NCI-H345 treated with DMSO at 0.1 percent for 48 hours (cell line): ENCODE results near the gene FYN.

Experiments used
- DNase-seq: peaks from one replicate; lab custom pipeline; 2025; ENCODE audit not compliant: unreplicated experiment; lab: John Stamatoyannopoulos, UW

The FYN gene

DNA sequence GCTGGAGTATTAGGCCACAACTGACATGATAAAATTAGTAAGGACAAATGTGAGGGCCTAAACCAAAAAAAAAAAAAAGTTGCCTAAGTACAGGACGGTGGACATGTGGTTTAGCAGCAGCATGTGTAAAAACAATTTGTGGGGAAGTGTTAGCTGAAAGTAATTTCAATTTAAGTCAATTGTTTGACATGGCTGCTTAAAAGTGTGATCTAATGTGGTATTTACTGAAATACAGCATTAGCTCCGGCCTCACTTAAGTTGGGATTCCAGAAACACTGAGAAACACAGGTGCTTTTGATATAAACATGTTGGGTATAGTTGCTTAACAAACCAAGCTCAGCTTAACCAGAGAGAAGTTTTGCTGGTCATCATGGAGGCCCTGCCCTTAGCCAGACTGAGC is 119.7 kb downstream of the FYN start:
- DNase-seq = no peak

DNA sequence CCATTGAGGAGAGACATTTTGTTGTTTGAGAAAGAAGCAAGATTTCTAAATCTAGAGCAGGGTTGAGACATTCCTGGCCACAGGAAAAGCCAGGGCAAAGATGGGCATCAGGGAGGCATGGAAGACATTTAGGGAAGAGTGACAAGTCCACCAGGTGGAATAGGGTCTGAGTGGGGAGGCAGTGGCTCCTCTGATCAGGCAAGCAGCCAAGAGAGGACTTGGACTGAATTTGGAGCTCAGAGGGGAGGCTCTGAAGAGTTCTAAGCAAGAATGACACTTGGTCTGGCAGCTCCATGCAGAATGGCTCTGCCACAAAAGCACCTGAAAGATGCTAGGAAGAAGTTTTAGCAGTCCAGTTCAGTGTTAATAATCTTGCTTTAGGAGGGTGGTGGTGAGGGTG is 120.8 kb downstream of the FYN start:
- no peak for DNase-seq

DNA sequence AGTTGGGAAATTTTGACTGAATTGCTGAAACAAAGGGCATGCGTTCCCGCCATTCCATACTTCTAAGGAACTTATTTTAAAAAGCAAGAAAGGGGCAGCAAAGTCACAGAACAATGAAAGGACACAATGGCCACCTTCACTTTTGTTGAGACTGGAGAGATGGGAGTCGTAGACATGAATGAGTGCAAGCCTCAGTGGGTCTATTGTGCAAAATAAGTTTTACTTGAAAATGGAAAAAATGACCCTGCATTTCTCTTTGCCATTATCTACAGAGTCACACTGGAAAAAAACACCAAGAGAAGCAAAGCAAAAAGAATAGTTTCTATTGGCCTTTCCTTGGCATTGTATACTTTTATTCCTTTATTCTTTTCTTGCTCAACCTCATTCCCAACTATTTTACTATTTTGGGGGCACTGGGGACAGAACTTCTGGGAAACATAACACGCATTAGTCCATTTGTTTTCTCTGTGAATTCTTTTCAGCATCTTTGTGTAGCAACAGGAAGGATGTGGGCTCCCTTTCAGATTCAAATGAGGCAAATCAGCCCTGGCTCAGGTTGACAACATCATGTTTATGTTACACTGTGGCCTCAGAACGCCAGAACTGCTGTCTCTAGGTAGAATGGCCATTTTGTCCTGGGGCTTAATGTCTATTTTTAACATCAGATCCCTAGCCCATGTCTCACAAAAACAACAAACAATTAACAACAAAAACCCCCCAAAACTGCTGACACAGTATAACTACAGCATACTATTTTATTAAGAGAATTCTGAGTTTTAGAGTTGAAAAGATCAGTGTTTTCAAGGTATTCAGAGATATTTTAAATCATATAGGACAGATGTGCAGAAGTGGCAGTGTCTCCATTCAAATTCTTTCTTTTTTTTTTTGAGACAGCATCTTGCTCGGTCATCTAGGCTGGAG is 122.2 kb downstream of the FYN start:
- no peak for DNase-seq

DNA sequence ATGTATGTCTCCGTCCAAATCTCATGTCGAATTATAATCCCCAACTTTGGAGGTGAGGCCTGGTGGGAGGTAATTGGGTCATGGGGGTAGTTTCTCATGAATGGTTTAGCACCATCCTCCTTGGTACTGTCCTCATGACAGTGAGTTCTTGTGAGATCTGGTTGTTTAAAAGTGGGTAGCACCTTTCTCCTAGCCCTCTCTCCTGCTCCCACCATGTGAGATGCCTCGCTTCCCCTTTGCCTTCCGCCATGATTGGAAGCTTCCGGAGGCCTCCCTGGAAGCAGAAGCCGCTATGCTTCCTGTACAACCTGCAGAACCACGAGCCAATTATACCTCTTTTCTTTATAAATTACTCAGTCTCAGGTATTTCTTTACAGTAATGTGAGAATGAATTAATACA is 123.1 kb downstream of the FYN start:
- DNase-seq = no peak

DNA sequence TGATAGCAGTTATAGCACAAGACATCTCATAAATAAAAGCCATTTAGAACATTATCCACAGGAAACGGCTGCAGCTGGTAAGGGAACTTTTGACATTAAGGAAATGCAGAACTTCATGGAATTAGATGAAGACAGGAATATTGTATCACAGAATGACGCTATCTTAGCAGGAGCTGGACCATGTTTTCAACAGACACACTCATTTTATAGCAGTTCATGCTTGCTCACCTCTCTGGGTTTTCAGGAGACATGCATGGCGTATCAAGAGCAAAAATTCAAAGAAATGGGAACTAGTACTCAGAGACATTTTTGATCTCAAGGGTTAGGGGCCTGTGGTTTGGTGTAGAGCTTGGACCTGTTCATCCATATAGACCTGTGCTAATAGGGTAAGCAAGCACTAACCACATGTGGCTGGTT is 125.0 kb downstream of the FYN start:
- no peak for DNase-seq

DNA sequence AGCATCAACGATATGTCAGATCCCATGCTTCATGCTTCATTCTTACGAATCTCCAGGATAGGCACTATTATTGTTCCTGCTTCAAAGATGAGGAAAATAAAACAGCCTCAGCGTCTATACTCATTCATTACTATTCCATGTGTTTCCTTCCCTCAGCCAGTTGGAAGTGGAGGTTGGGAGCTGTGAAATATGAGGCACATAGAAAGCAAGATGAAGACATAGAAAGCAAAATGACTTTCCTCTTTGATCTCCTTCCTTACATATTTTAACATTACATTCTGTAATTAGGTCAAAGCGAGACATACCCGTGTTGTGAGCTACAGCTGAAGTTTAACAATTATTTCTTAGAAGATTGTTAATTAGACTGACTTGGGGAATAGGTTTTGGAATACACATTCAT is 125.4 kb downstream of the FYN start:
- DNase-seq = no peak

DNA sequence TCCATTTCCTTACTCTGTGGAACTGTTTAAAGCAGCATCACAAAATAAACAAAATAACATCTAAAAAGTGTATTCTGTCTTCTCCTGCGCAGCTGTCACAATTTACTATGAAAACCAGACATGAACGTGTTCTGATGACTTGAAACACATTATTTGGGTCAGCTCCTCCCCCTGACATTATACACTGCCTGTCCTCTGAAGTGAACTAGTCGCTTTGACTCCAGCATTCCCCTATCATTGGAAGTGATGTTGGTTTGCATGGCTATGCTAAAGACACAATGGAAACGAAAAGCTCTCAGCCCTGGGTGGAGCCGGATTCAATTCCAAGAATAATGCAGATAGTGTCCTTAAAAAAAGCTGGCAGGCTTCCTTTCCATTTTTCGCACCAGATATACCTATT is 125.9 kb downstream of the FYN start:
- DNase-seq = no peak

DNA sequence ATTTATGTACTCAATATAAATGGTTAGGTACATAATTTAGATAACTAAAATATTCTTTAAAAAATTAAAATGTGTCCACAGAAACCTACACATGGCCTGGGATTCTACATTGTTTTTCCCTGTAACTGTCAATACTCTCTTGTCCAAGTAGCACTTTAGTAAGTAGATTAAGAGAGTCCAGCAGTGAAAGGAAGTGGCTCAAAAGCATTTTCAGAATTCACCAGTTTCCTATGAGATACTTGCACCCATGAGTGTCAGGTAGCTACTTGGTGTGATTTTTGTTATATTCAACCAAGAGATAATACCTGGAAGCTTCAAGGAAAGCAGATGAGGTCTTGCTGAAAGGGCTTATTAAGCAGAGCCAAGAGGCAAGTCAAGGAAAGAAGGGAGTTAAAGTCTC is 126.3 kb downstream of the FYN start:
- no peak for DNase-seq

DNA sequence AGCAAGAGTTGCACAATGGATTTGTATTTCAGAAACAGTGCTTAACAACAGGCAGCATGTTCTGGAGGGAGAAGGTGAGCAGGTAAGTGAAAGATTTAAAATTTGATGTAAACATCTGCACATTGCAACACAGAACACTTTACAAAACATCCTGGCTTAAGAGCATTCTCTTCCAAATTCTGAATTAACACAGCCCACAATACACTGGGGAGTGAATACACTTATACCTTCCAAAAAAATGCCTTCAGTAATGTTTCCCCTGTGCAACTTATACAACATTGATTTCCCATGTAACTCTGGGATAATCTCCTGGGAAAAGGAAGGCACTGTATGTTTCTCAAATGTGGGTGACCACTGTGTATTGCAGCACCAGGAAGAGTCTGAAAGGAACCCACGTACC is 127.6 kb downstream of the FYN start:
- DNase-seq = no peak

DNA sequence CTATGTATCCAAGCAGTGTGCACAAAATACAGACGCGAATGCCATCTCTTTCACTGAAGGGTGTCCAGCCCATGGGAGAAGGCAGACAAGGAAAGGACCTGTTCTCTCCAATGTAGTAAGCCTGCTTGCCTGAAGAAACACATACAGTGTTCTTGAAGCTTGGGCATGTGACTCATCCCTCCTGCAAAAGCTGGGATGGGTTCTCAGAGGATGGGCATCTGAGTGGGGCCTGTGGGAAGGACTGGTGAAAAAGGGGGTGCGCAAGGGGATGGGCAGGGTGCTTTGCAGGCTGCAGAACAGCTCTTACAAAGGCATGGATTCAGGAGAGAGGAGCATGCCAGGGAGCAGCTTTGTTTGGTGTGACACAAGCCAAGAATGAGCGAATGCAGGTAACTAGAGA is 128.1 kb downstream of the FYN start:
- DNase-seq = no peak

DNA sequence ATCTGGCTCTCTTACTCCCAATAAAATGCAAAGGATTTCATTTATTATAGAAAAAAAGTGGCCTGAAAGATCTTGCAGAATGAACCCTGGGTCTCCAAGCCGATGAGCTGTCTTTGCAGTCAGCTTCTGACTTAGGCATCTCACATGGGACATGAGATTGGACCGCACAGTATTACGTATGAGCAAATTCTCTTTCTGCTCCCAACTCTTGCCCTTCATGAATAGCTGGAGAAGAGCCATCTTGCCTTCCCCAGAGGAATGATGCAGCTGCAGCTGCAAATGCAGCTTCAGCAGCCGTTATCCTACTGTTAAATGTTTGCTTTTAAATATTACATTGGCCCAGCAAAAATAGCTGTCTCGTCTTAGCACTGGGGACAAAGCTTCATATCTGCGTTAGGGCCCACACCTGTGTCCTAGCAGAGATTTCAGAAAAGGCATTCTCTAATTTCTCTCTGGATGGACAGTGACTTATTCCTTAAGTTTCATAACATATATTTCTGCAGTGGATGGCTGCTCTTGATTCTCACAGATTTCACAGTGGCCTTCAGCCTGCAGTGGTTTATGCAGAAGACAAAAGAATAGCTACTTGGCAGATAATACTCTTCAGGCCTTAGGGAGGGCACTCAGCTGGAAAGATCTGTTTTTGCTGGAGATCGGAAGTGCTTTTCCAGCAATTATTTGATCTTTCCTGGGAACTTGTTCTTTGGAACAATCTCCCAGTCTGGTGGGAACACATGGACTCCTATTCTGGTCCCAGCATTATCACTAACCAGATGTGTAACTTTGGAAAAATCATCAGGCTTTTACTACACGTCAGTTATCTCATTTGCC is 129.2 kb downstream of the FYN start:
- DNase-seq = no peak

DNA sequence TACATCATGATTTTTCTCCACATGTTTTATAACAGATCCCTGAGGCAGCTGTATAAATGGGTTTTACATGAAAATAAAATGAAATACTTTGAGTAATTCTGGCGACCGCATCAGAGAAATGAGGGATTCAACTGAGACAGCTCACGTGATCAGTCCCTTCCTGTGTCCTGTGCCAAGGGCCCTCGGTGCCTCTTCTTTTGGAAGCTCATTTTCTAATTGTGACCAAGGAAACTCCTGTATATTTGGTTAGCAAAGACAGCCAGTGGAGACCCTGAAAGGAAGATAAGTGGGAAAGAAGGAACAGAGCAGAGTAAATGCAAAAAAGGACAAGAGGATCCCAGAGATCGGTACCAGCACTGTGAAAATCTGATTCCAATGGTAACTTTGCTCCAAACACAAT is 129.9 kb downstream of the FYN start:
- no peak for DNase-seq

DNA sequence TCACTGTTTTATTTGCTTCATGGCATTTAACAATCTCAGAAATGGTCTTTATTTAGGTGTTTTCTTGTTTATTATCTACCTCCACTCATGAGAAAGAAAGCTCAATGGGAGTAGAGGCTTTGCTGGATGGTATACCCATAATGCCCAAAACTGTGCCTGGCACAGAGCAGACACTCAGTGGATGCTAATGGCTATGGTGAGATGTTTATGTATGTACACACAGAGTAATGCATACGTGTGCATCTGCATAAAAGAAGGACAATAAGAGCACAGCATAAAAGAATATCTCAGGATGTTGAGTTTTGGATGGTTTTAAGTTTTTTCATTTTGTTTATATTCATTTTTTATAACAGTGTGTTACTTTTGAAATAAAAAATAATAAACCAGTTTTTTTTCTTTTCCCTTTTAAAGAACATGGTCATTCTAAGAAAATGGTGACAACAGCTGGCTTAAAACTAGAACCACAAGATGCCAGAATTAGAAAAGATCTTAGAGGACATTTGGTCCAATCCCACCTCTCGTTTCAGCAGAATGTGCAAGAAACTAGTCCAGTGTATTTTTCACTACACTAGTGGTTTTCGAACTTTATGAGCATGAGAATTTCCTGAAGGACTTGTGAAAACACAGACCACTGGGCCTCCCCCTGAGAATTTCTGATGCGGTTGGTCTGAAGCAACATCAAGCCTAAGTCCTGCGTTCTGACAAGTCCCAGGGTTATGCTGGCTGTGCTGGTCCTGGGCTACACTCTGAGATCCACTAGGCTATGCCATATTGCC is 131.9 kb downstream of the FYN start:
- DNase-seq = no peak

DNA sequence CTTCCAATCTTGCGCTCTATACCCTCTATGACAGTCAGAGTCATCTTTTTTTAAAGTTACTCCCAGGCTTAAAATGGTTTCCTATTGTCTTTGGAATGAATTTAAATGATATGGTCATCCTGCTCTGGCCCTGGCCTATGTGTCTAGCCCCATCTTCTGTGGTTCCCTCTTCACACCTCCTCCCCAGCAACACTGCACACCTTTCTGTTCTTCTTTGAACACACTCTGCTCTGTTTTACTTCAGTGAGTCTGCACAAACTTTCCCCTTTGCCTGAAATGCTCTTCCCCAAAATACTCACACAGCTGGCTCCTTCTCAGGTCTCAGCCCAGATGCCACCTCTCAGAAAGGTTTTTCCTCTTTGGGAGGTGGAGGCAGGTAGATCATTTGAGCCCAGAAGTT is 132.7 kb downstream of the FYN start:
- DNase-seq = no peak

DNA sequence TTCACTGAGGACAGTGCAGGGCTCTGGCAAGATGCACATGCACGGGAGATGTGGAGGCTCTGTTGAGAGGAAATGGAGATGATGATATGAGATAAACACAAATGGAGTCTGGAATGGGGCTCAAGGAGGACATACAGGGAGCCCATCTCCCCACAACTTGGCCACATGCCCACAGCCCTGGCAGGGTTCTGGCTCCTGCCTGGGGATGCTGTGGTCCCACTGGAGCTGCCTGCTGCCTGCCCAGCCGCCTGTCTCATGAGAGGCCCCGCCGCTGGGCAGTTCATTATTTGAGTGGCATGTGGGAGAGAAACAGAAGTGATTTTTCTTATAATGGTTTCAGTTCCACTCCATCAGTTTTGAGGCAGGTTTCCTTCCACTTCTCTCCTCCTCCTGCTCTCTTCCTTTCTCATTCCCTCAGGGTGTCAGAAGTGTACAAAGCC is 134.0 kb downstream of the FYN start:
- DNase-seq = no peak

DNA sequence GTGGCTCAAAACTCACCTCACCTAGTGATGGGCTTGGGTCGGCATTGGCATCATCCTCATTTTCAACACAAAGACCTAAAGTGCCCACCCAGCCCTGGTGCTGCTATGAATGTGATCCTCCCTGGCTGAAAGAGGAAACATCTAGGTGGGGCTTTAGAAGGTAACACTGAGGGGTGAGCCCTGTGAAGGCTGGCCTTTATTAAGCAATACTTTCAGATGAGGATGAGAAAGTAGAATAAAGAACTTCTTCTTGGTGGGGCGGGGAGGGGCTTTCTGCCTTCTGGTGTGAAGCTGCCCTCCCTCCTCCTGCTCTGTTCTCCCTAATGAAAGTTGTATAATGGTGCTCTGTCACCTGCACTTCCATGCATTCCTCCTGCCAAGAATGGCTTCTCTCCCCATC is 134.6 kb downstream of the FYN start:
- no peak for DNase-seq

DNA sequence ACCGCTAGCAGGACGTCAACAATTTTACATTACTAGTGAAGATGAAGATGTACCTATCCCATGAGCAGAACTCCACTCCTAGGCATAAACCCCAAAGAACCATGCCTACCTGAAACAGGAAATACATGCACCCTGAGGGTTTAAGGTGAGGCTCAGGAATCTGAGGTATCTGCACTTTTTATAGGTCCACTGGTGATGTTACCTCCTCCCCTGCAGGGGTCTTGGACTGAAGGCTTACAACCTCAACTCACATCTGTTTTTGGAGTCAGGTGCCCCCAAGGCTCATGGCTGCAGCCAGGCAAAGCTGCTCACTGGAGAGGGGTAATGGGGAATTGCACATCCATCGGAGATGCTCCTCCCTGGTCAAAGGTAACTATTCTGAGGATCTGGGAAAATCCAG is 135.1 kb downstream of the FYN start:
- DNase-seq = no peak

DNA sequence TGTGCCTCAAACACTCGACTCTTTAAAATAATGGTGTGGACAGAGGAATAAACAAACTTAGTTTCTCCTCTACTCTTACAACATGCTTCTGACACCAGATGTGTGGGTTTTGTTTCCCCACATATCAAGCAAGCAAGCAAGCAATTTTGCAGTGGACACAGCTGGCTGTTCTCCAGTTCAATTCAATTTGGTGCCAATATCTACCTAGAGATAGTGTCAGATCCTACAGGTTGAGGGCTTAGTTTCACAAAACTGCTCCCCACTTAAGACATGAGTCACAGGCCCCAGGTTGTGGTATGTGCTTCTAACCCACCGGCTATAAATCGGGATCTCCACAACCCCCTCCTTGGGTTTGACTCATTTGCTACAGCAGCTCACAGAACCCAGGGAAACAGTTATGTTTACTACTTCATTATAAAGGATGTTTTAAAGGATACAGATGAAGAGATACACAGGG is 136.2 kb downstream of the FYN start:
- DNase-seq = no peak

DNA sequence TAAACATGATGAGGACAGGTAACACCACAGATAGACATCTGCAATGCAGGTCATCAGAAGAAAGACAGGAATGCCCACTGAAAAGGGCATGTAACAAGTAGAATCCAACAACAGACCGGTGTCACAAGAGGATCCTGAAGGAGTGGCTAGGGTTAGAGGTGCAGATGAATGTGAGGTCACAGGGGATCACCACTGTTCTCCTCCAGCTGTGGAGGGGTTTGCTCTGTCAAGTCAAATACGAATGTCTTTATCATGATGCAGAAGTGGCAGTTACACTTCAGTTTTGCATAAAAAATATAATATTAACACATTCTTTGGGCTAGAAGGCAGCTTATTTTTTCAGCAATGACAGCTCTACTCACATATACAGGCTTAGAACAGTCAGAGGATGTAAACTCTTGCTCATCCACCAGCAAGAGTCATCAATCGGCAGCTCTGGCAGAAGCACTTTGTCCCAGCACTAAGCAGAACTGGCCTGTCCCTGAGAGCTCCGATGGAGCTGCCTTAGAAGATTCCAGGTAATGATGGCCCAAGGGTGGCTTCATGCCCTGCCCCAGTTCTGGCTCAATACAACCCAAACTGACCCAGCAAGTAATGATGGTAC is 137.1 kb downstream of the FYN start:
- no peak for DNase-seq

DNA sequence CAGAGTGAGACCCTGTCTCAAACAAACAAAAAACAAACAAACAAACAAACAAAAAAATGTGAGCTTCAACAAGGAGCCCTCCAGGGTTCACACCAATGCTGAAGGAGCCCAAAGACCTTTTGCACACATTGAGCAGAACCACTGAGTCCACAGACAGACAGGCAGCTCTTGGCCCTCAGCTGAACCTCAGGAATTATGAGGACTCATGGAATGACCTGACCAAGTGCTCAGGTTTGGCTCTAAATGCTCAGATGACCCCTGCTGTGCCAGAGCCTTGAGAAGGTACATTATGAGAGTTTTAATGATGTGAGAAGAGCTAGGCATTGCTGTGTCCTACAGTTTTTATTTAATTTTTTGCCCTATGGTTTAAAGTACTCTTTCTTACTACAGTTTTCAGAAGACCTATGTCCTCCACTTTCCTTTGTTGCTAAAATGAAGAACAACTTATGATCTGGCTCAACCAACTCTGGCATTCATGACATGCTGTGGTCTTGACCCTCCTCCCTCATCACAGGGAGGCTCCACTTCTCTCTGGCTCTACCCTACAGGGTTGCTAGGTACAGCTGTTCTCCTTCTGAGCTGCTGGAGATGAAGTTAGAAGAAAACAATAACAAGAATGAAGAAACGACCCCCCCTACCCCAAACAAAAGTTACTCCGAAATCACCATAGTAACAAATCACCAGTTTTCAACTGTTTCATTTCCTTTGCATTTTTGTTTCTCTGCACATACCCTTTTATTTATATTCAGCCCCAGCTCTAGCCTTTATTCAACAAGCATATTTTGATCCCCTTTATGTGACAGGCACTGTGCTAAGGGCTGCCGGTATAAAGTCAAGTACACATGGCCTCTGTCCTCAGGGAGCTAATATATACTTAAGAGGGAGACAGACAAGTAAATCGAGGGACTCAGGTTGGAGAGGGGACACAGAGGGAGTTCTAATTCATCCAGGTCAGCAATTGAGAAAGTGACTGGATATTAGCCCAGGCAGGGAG is 138.9 kb downstream of the FYN start:
- DNase-seq = no peak
